Superior temporal gyrus (tissue), 1 donor: ENCODE data around the gene TRAPPC4.
A peak's percentile ranks its signal among the peaks of the same experiment; 100 is the strongest.
"Not testable (repeated sequence)": the region's sequence is repeated elsewhere in the genome, so short reads cannot be mapped to it uniquely, and the experiment has no call there.

Source experiments
- DNase-seq: peaks from one replicate; pipeline ENCODE4 v3.0.0-alpha.2; 2016; ENCODE audit errors: extremely low spot score

TRAPPC4 gene

GRCh38 chr11:119014209-119014924, 4.2 kb upstream of the TRAPPC4 start:
- no peak for DNase-seq

GRCh38 chr11:119015054-119015611, 3.4 kb upstream of the TRAPPC4 start:
- DNase-seq: no peak

- no peak for DNase-seq
Measured at GRCh38 chr11:119016216-119017009, 2.2 kb upstream of the TRAPPC4 start.

- DNase-seq: not testable (repeated sequence)
Measured at GRCh38 chr11:119017377-119017776, 1.2 kb upstream of the TRAPPC4 start.

GRCh38 chr11:119019996-119020395, 1.4 kb downstream of the TRAPPC4 start:
- DNase-seq: no peak

- DNase-seq: no peak
Measured at GRCh38 chr11:119021631-119022030, 3.1 kb downstream of the TRAPPC4 start.

- no peak for DNase-seq
Measured at GRCh38 chr11:119023741-119024140, 5.2 kb downstream of the TRAPPC4 start.

GRCh38 chr11:119024430-119025098, 6.0 kb downstream of the TRAPPC4 start:
- no peak for DNase-seq

GRCh38 chr11:119025099-119025473, 6.5 kb downstream of the TRAPPC4 start:
- DNase-seq: no peak

- no peak for DNase-seq
Measured at GRCh38 chr11:119025541-119025940, 7.0 kb downstream of the TRAPPC4 start.

GRCh38 chr11:119025978-119026766, 7.6 kb downstream of the TRAPPC4 start:
- no peak for DNase-seq

GRCh38 chr11:119026970-119027369, 8.4 kb downstream of the TRAPPC4 start:
- DNase-seq: no peak

GRCh38 chr11:119027561-119028345, 9.2 kb downstream of the TRAPPC4 start:
- DNase-seq: no peak

- DNase-seq: no peak
Measured at GRCh38 chr11:119028346-119029068, 9.9 kb downstream of the TRAPPC4 start.

GRCh38 chr11:119029069-119029339, 10.4 kb downstream of the TRAPPC4 start:
- DNase-seq: no peak

- peak; percentile 15 for DNase-seq
Measured at GRCh38 chr11:119029340-119030028, 10.9 kb downstream of the TRAPPC4 start.

- DNase-seq: no peak
Measured at GRCh38 chr11:119030029-119030328, 11.4 kb downstream of the TRAPPC4 start.

GRCh38 chr11:119030329-119031047, 11.9 kb downstream of the TRAPPC4 start, which contains the start of gene SLC37A4:
Gene SLC37A4, minus strand, starts transcription at chr11:119030877.
- peak; percentile 98 for DNase-seq

- DNase-seq: no peak
Measured at GRCh38 chr11:119031912-119032280, 13.3 kb downstream of the TRAPPC4 start.
